OCI-LY3 (cell line): ENCODE data around the gene PHLDA2.

Source experiments
- CTCF ChIP-seq: fragments of 200-600, 300-600 bp; sonication (generic); IDR thresholded peaks from 2 replicates; pipeline ENCODE4 v1.5.1; 2014; ENCODE audit warnings: antibody characterized with exemption, low read length, low read depth
- EZH2phosphoT487 ChIP-seq: fragments of 200-600 bp; shearing (Covaris generic); IDR thresholded peaks from 2 replicates; pipeline ENCODE4 v1.6.1; 2018; ENCODE audit warnings: antibody characterized with exemption, mixed run types, low read depth

DNA sequence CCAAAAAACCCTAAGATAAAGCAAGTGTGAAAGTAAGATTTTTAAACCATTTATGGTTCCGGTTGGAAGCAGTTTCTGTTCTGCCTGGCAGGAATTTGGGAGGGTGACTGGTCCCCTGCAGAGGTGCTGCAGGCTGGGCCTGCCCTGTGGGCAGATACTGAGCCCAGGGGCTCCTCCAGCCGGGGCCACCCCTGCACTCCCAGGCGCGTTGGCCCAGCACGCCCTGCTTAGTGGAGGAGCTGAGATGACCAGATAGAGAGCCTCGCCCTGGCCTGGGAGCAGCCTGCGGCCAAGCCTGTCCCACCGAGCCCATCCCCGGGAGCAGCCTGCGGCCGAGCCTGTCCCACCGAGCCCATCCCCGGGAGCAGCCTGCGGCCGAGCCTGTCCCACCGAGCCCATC is 8.0 kb downstream of the PHLDA2 start:
- TF ChIP-seq CTCF, result no peak
- no peak for TF ChIP-seq EZH2phosphoT487
